Skin epidermis (tissue), 12 donors: ENCODE measurements around the gene C1QTNF9.
A peak's percentile ranks its signal among the peaks of the same experiment; 100 is the strongest.
"Not testable (repeated sequence)": the region's sequence is repeated elsewhere in the genome, so short reads cannot be mapped to it uniquely, and the experiment has no call there.

ENCODE experiments used
- H3K27ac ChIP-seq, 21 experiments: fragments of 200-600 bp; sonication (generic) in 11 of 21; one replicate each; pipeline ENCODE4 v1.5.0; 2020; ENCODE audit warnings: mild to moderate bottlenecking in 3 of 21, inconsistent platforms in 2 of 21, moderate library complexity in 2 of 21
- H3K4me3 ChIP-seq, 7 experiments: fragments of 200-600 bp; sonication (generic) in 2 of 7; one replicate each; pipeline ENCODE4 v1.5.0; 2020; ENCODE audit warnings: inconsistent platforms in 2 of 7, mild to moderate bottlenecking in 2 of 7, moderate library complexity in 1 of 7

C1QTNF9 gene, protein sequence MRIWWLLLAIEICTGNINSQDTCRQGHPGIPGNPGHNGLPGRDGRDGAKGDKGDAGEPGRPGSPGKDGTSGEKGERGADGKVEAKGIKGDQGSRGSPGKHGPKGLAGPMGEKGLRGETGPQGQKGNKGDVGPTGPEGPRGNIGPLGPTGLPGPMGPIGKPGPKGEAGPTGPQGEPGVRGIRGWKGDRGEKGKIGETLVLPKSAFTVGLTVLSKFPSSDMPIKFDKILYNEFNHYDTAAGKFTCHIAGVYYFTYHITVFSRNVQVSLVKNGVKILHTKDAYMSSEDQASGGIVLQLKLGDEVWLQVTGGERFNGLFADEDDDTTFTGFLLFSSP

DNA sequence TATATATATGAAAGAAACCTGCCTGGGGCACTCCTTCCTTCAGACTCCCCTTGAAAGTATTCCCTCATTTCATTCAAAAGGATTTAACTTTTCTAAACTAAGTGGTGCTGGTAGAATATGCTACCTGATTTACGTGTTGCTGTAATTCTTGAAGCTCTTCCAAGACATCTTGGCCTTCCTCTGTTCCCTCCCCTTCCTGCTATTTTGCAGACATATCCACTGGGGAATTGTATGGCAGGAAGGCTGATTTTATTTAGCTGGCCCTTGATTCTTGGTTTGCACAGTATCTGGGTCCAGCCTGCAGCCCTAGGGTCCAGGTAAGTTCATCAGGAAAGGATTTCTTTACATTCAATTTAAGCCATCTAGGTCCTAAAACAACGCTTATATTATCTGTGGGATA lies at the start of gene C1QTNF9:
TSS of gene C1QTNF9 (plus strand) at position 281 of the 400 bp plus-strand sequence. CDS start 6,424 bp downstream, outside the sequence.
- not testable (repeated sequence) for H3K4me3 ChIP-seq, H3K27ac ChIP-seq

DNA sequence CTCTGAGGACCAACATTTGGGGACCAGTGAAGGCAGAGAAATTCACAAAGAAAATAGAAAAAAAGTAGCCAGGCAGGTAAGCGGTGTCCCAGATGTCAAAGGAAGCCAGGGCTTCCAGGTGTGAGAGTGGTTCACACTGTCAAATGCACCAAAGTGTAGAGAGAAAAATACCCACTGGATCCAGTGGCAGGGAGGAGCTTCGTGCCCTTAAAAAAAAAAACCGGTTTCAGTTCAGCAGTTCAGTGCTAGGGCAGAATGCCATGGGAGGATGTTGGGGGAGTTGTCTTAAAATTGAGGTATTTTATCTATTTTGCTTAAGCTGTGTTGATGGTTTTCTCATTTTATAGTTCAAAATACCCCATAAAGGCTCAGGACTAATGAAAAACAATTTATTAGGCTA lies 47.8 kb upstream of the C1QTNF9 start:
- Histone ChIP-seq H3K27ac (peak overlapping the region in 1 of 21 experiments; percentile 17), H3K4me3 (no peak overlapping the region)

GRCh38 chr13:24263632-24264031 lies 45.7 kb upstream of the C1QTNF9 start:
- no peak overlapping the region for H3K4me3 ChIP-seq
- H3K27ac ChIP-seq = peak overlapping the region in 6 of 21 experiments; percentile 4 to 76 (median 43)

DNA sequence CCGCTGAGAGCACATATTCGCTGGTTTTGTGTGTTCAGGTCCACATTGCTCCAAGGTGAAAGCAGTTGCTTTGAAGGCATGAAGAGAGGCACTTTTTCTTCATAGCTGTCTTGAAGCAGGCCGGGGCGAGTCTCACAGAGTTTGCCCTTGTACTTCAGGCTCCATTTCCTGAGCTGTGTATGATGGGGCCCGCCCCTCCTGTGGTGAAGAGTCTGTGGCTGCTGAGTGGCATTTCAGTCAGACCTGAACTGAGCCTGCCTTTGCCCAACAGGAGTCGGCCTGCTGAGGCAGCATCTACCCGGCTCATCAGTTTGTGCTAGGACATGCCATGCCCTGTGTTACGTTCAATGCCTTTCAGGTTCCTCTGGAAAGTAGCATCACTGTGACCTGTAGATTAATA lies 44.4 kb upstream of the C1QTNF9 start:
- Histone ChIP-seq H3K4me3 (no peak overlapping the region), H3K27ac (peak overlapping the region in 10 of 21 experiments; percentile 16 to 76 (median 60))

GRCh38 chr13:24265453-24265852 lies 43.9 kb upstream of the C1QTNF9 start:
- H3K4me3 ChIP-seq = no peak overlapping the region
- H3K27ac ChIP-seq = peak overlapping the region in 7 of 21 experiments; percentile 4 to 76 (median 62)

GRCh38 chr13:24267274-24267673 lies 42.1 kb upstream of the C1QTNF9 start:
- Histone ChIP-seq H3K27ac (peak overlapping the region in 13 of 21 experiments; percentile 2 to 83 (median 43)), H3K4me3 (no peak overlapping the region)

DNA sequence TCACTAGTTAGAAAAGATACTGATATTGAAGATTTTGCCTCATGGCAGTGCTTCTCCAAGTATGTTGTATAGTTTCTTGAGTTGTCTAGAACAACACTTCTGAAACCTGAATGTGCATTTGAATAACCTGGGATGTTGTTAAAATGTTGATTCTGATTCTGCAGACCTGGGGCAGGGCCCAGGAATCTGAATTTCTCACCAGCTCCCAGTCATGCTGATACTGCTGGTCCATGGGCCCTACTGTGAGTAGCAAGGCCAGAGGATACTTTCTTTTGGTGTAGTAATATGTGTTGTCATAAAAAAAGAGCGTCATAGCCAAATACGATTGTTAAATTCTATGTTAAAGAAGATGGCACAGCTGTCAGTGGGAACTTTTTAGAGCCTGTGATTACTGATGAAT lies 41.6 kb upstream of the C1QTNF9 start:
- Histone ChIP-seq H3K4me3 (no peak overlapping the region), H3K27ac (peak overlapping the region in 11 of 21 experiments; percentile 2 to 83 (median 65))

- Histone ChIP-seq H3K27ac (peak overlapping the region in 12 of 21 experiments; percentile 59 to 95 (median 86)), H3K4me3 (no peak overlapping the region)
Observed at GRCh38 chr13:24269821-24270220, 39.6 kb upstream of the C1QTNF9 start.

GRCh38 chr13:24270639-24271141 lies 38.7 kb upstream of the C1QTNF9 start:
- Histone ChIP-seq H3K4me3 (peak overlapping the region in 6 of 7 experiments; percentile 14 to 36 (median 24)), H3K27ac (peak overlapping the region in 20 of 21 experiments; percentile 17 to 95 (median 86))

DNA sequence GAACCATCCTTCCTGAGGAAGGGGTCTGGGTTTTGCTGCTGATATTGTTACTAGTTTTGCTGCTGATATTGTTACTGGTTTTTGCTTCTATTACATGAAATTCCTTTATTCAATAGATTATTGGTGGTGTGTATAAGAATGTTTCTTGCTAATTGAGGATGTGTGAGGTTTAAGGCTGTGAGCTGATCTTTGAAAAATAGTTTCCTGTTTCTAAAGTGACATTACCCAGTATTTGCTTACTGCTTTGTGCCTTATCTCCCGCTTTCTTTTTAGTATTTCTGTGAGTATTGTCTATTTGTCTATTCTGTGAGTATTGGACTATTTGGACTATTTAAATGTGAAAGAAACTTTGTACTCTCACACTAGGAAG lies 38.2 kb upstream of the C1QTNF9 start:
- H3K27ac ChIP-seq = peak overlapping the region in 19 of 21 experiments; percentile 71 to 95 (median 86)
- H3K4me3 ChIP-seq = peak overlapping the region; percentile 10 to 40 (median 24)

DNA sequence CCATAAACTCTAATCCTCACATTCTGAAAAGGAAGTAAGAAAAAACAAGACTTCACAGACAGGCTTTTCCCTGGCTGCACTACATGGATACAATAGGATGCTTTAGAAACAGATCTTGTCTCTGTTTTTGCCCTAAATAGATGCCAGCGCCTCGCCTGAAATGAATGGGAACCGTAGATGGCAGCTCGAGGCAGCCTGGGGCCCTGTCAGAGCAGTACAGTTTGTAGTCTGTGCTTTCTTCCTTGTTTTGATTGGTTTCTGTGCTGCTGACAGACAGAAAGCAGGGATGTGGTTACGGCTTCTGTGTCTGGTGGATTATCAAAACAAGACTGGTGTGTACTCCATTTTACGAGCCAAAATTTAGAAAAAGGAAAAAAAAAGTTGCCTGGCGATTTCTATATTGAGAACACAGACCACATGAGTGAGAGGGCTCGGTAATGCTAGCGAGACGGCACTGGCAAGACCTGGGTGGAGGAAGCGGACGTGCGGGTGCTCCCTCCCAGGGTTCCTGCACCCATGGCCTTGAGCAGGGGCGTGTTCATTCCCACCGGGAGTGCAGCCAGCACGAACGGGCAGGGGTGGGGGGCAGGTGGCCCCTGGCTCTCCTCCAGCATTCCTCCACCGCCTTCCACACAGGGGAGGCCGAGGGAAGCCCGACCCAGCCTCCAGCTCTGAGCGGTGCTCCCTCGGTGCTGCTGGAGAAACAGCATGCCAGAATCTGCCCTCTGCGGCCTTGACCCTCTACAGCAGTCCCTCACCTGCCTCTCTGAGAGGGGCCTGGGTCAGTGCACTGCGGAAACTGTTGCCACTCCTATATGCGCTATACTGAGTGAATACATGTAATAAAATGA lies 37.6 kb upstream of the C1QTNF9 start:
- peak overlapping the region; percentile 10 to 40 (median 29) for H3K4me3 ChIP-seq
- H3K27ac ChIP-seq = peak overlapping the region in 20 of 21 experiments; percentile 71 to 95 (median 86)

GRCh38 chr13:24272452-24273161 lies 36.8 kb upstream of the C1QTNF9 start:
- H3K27ac ChIP-seq = peak overlapping the region in 20 of 21 experiments; percentile 48 to 95 (median 86)
- peak overlapping the region; percentile 10 to 40 (median 29) for H3K4me3 ChIP-seq

- peak overlapping the region in 9 of 21 experiments; percentile 5 to 95 (median 37) for H3K27ac ChIP-seq
- no peak overlapping the region for H3K4me3 ChIP-seq
Observed at GRCh38 chr13:24273926-24274325, 35.5 kb upstream of the C1QTNF9 start.

GRCh38 chr13:24274452-24275021 lies 34.8 kb upstream of the C1QTNF9 start:
- Histone ChIP-seq H3K4me3 (no peak overlapping the region), H3K27ac (peak overlapping the region in 12 of 21 experiments; percentile 5 to 93 (median 15))

DNA sequence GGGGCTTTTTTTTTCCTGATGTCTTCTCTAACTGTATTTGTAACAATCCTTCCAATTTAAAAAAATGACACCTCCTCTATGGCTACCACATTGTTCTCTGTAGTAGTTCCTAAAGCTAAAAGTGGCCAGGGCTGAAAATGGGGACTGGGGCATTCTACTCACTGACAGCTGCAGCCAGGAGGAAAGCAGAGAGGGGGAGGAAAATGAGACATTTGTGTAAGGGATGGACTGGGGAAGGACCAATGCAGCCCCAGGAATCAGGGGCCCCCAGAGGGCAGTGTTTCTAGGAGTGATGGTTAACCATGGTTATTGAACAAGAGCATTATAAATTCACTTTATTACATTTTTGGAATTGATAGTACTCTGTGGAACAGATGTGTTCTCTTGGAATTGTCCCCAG lies 34.3 kb upstream of the C1QTNF9 start:
- Histone ChIP-seq H3K4me3 (no peak overlapping the region), H3K27ac (peak overlapping the region in 10 of 21 experiments; percentile 7 to 93 (median 26))

DNA sequence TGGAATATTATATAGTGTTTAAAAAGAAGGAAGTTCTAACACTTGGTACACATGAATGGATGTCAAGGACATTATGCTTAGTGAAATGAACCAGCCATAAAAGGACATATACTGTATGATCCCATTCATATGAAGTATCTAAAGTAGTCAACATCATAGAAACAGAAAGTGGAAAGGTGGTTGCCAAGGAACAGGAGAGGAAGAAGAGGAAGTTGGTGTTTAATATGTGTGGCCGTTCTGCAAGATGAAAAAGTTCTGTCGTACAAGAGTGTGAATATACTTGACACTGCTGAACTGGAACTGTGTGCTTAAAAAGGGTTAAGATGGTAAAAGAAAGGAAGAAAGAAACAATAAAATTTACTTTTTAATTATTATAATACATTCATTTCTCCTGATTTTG lies 33.1 kb upstream of the C1QTNF9 start:
- no peak overlapping the region for H3K4me3 ChIP-seq
- no peak overlapping the region for H3K27ac ChIP-seq

DNA sequence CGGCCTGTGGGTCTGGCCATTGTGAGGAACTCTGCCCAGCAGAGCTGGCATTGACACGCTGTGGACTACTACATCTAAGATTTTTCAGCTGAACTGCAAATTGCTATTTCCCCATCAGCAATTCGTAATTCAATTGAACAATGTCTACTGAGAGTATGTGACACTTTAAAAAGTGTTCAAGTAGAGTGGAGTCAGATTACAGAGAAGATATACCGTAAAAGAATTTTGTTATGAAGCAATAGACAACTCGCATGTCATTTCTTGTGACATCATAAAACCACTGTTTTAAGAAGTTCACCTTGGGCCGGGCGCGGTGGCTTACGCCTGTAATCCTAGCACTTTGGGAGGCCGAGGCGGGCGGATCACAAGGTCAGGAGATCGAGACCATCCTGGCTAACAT lies 32.5 kb upstream of the C1QTNF9 start:
- Histone ChIP-seq H3K27ac (no peak overlapping the region), H3K4me3 (no peak overlapping the region)

GRCh38 chr13:24277761-24278160 lies 31.6 kb upstream of the C1QTNF9 start:
- no peak overlapping the region for H3K27ac ChIP-seq
- H3K4me3 ChIP-seq = no peak overlapping the region
